Astrocyte (in vitro differentiated cells and primary cell): Measurements from ENCODE around the gene RASSF5. TPM values are rescaled to one million over a fixed set of nuclear protein-coding genes. Genes with fewer than 3 reads are reported as not detected.

Source experiments
- DNase-seq: peaks from one replicate; pipeline ENCODE4 v3.0.0-alpha.2; 2010; ENCODE audit warnings: low read depth
- FAIRE-seq: peaks from 2 replicates; lab custom pipeline; 2011; peaks lifted over from hg19 to GRCh38; lab: Jason Lieb, UNC
- H2AFZ ChIP-seq: 2 replicates; pipeline ENCODE4 v1.6.0; 2012; ENCODE audit warnings: low read depth, low read length, inconsistent platforms
- H3K27ac ChIP-seq: 2 replicates; pipeline ENCODE4 v1.5.1; 2011; ENCODE audit warnings: low read depth, low read length, inconsistent platforms
- H3K27me3 ChIP-seq: 2 replicates; pipeline ENCODE4 v1.6.0; 2011; ENCODE audit warnings: low read length, inconsistent platforms; ENCODE audit not compliant: insufficient read depth
- H3K36me3 ChIP-seq: 2 replicates; pipeline ENCODE4 v1.5.1; 2011; ENCODE audit warnings: low read length, inconsistent platforms; ENCODE audit not compliant: insufficient read depth
- H3K4me1 ChIP-seq: 2 replicates; pipeline ENCODE4 v1.5.1; 2011; ENCODE audit warnings: low read length, inconsistent platforms; ENCODE audit not compliant: insufficient read depth
- H3K4me2 ChIP-seq: 2 replicates; pipeline ENCODE4 v1.6.0; 2012; ENCODE audit warnings: low read length, inconsistent platforms
- H3K4me3 ChIP-seq: 2 replicates; pipeline ENCODE4 v1.5.1; 2011; ENCODE audit warnings: low read depth, mild to moderate bottlenecking, low read length, inconsistent platforms; ENCODE audit not compliant: insufficient read depth
- H3K79me2 ChIP-seq: 2 replicates; pipeline ENCODE4 v1.6.0; 2012; ENCODE audit warnings: mild to moderate bottlenecking, low read length, inconsistent platforms; ENCODE audit not compliant: insufficient read depth
- H3K9ac ChIP-seq: 2 replicates; pipeline ENCODE4 v1.6.0; 2012; ENCODE audit warnings: mild to moderate bottlenecking, low read length, inconsistent platforms
- H3K9me3 ChIP-seq: 2 replicates; pipeline ENCODE4 v1.5.1; 2012; ENCODE audit warnings: low read depth, mild to moderate bottlenecking, low read length, inconsistent platforms; ENCODE audit not compliant: insufficient read depth
- H4K20me1 ChIP-seq: 2 replicates; pipeline ENCODE4 v1.6.0; 2012; ENCODE audit warnings: low read length, inconsistent platforms; ENCODE audit not compliant: insufficient read depth
- H3K27ac Mint-ChIP-seq: one replicate; pipeline ENCODE4 v1.8.0; 2021; ENCODE audit warnings: mild to moderate bottlenecking, mixed read lengths; ENCODE audit not compliant: unreplicated experiment
- H3K27me3 Mint-ChIP-seq: one replicate; pipeline ENCODE4 v1.8.0; 2021; ENCODE audit warnings: low read depth, mixed read lengths; ENCODE audit not compliant: unreplicated experiment
- H3K36me3 Mint-ChIP-seq: one replicate; pipeline ENCODE4 v1.8.0; 2021; ENCODE audit warnings: low read depth, mixed read lengths; ENCODE audit not compliant: unreplicated experiment
- H3K4me1 Mint-ChIP-seq: one replicate; pipeline ENCODE4 v1.8.0; 2021; ENCODE audit warnings: low read depth, mixed read lengths; ENCODE audit not compliant: unreplicated experiment
- H3K4me3 Mint-ChIP-seq: one replicate; pipeline ENCODE4 v1.8.0; 2021; ENCODE audit warnings: mild to moderate bottlenecking, moderate library complexity, mixed read lengths; ENCODE audit not compliant: unreplicated experiment
- H3K9me3 Mint-ChIP-seq: one replicate; pipeline ENCODE4 v1.8.0; 2021; ENCODE audit warnings: mild to moderate bottlenecking, mixed read lengths; ENCODE audit not compliant: unreplicated experiment
- CTCF ChIP-seq: IDR thresholded peaks from 2 replicates; pipeline ENCODE4 v1.5.1; 2011; ENCODE audit warnings: low read depth, mild to moderate bottlenecking, inconsistent platforms, low read length, moderate library complexity; ENCODE audit not compliant: insufficient read depth
- EZH2 ChIP-seq: IDR thresholded peaks from 2 replicates; pipeline ENCODE4 v1.6.1; 2012; ENCODE audit warnings: mild to moderate bottlenecking, low read length, inconsistent platforms; ENCODE audit not compliant: insufficient read depth
- total RNA-seq: library from RNA; stranded (reverse); gene quantifications from 2 replicates; pipeline ENCODE4 v1.2.1, GENCODE V29; 2021

RASSF5 gene
- total RNA-seq, 1 donor from 2014 or later: 0.43 TPM

- no peak overlapping the region for H3K4me3 ChIP-seq
- H3K9ac ChIP-seq: peak overlapping the region; percentile 8
- FAIRE-seq (no peak), DNase-seq (peak; percentile 63)
- H3K9me3 ChIP-seq: no peaks in the 10 kb centered on the region
- H3K79me2 ChIP-seq: no peaks in the 10 kb centered on the region
- peaks cover 13% of the 10 kb centered on the region for H3K36me3 ChIP-seq
- peak overlapping the region; percentile 51 for H3K4me2 ChIP-seq
- Mint-ChIP-seq H3K4me1 (peaks cover 12% of the 10 kb centered on the region), H3K27ac (no peak overlapping the region), H3K36me3 (peaks cover 19% of the 10 kb centered on the region), H3K4me3 (no peak overlapping the region), H3K27me3 (peaks cover 5% of the 10 kb centered on the region), H3K9me3 (no peaks in the 10 kb centered on the region)
- no peaks in the 10 kb centered on the region for H3K27me3 ChIP-seq
- no peak for TF ChIP-seq CTCF
- TF ChIP-seq EZH2: no peak
- no peak overlapping the region for H3K27ac ChIP-seq
- H2AFZ ChIP-seq: no peak overlapping the region
- H3K4me1 ChIP-seq: peaks cover 22% of the 10 kb centered on the region
- no peaks in the 10 kb centered on the region for H4K20me1 ChIP-seq
These were observed 16.4 kb upstream of the RASSF5 start for GRCh38 chr1:206490771-206491405.

GRCh38 chr1:206491616-206492015 lies 15.7 kb upstream of the RASSF5 start:
- Mint-ChIP-seq H3K27ac (no peak overlapping the region), H3K36me3 (peaks cover 27% of the 10 kb centered on the region), H3K27me3 (peaks cover 5% of the 10 kb centered on the region), H3K4me1 (peaks cover 19% of the 10 kb centered on the region), H3K9me3 (no peaks in the 10 kb centered on the region), H3K4me3 (no peak overlapping the region)
- TF ChIP-seq EZH2: no peak
- TF ChIP-seq CTCF: no peak
- H3K27me3 ChIP-seq: no peaks in the 10 kb centered on the region
- H3K9me3 ChIP-seq: no peaks in the 10 kb centered on the region
- no peak overlapping the region for H3K27ac ChIP-seq
- H3K4me3 ChIP-seq: no peak overlapping the region
- H3K4me1 ChIP-seq: peaks cover 27% of the 10 kb centered on the region
- no peaks in the 10 kb centered on the region for H3K79me2 ChIP-seq
- no peak for DNase-seq
- H4K20me1 ChIP-seq: no peaks in the 10 kb centered on the region
- no peak overlapping the region for H3K4me2 ChIP-seq
- peaks cover 13% of the 10 kb centered on the region for H3K36me3 ChIP-seq
- no peak overlapping the region for H3K9ac ChIP-seq
- FAIRE-seq: no peak
- H2AFZ ChIP-seq: no peak overlapping the region

GRCh38 chr1:206492589-206492988 lies 14.7 kb upstream of the RASSF5 start:
- Histone ChIP-seq H3K36me3 (peaks cover 13% of the 10 kb centered on the region), H3K27ac (no peak overlapping the region), H4K20me1 (no peaks in the 10 kb centered on the region), H3K4me2 (no peak overlapping the region), H3K79me2 (no peaks in the 10 kb centered on the region), H3K4me1 (peaks cover 27% of the 10 kb centered on the region), H3K9ac (no peak overlapping the region), H3K9me3 (no peaks in the 10 kb centered on the region), H3K4me3 (no peak overlapping the region), H2AFZ (no peak overlapping the region), H3K27me3 (no peaks in the 10 kb centered on the region)
- Mint-ChIP-seq H3K36me3 (peaks cover 31% of the 10 kb centered on the region), H3K27me3 (peaks cover 5% of the 10 kb centered on the region), H3K27ac (no peak overlapping the region), H3K4me1 (peaks cover 21% of the 10 kb centered on the region), H3K9me3 (no peaks in the 10 kb centered on the region), H3K4me3 (no peak overlapping the region)
- DNase-seq (no peak), FAIRE-seq (no peak)
- TF ChIP-seq EZH2: no peak
- TF ChIP-seq CTCF: no peak
